Neural progenitor cell (in vitro differentiated cells): ENCODE results near the gene ARHGEF12. TPM values are rescaled to one million over a fixed set of nuclear protein-coding genes. Genes with fewer than 3 reads are reported as not detected.

ENCODE experiments used
- DNase-seq: peaks from one replicate; pipeline ENCODE4 v3.0.0-alpha.2; 2016; ENCODE audit warnings: low spot score
- H2AFZ ChIP-seq: fragments of 200-600 bp; sonication (generic); replicated peaks from 2 replicates; pipeline ENCODE4 v1.6.1; 2016; ENCODE audit warnings: antibody characterized with exemption
- H3F3A ChIP-seq: fragments of 200-600 bp; sonication (generic); 2 replicates; pipeline ENCODE4 v1.6.1; 2016; ENCODE audit warnings: antibody characterized with exemption, low read depth
- H3K27ac ChIP-seq: fragments of 200-600 bp; sonication (generic); 2 replicates; pipeline ENCODE4 v1.5.1; 2016; ENCODE audit warnings: mild to moderate bottlenecking
- H3K27me3 ChIP-seq: fragments of 200-600 bp; sonication (generic); 2 replicates; pipeline ENCODE4 v1.6.1; 2016; ENCODE audit warnings: mild to moderate bottlenecking, moderate library complexity
- H3K36me3 ChIP-seq: fragments of 200-600 bp; sonication (generic); 2 replicates; pipeline ENCODE4 v1.5.1; 2016
- H3K4me1 ChIP-seq: fragments of 200-600 bp; sonication (generic); 2 replicates; pipeline ENCODE4 v1.6.1; 2016; ENCODE audit warnings: mixed run types
- H3K4me2 ChIP-seq: fragments of 200-600 bp; sonication (generic); 2 replicates; pipeline ENCODE4 v1.6.1; 2016
- H3K4me3 ChIP-seq: fragments of 200-600 bp; sonication (generic); 2 replicates; pipeline ENCODE4 v1.5.1; 2016
- H3K79me2 ChIP-seq: fragments of 200-600 bp; sonication (generic); 2 replicates; pipeline ENCODE4 v1.6.1; 2016; ENCODE audit warnings: low read depth
- H3K9ac ChIP-seq: fragments of 200-600 bp; sonication (generic); 2 replicates; pipeline ENCODE4 v1.6.1; 2016
- H3K9me3 ChIP-seq: fragments of 200-600 bp; sonication (generic); 2 replicates; pipeline ENCODE4 v1.5.1; 2016; ENCODE audit warnings: low read depth
- H4K20me1 ChIP-seq: fragments of 200-600 bp; sonication (generic); 2 replicates; pipeline ENCODE4 v1.6.1; 2016; ENCODE audit warnings: low read depth
- H3K27ac Mint-ChIP-seq: 3 replicates; pipeline ENCODE4 v1.8.0; 2021; ENCODE audit warnings: mixed read lengths
- H3K27me3 Mint-ChIP-seq: 2 replicates; pipeline ENCODE4 v1.8.0; 2022; ENCODE audit warnings: low read depth, mild to moderate bottlenecking, inconsistent platforms, moderate library complexity, mixed read lengths; ENCODE audit not compliant: insufficient read depth
- H3K36me3 Mint-ChIP-seq: 3 replicates; pipeline ENCODE4 v1.8.0; 2021; ENCODE audit warnings: mixed read lengths
- H3K4me1 Mint-ChIP-seq: 3 replicates; pipeline ENCODE4 v1.8.0; 2021; ENCODE audit warnings: mixed read lengths
- H3K4me3 Mint-ChIP-seq: 3 replicates; pipeline ENCODE4 v1.8.0; 2021; ENCODE audit warnings: mild to moderate bottlenecking, moderate library complexity, mixed read lengths
- H3K9me3 Mint-ChIP-seq: 3 replicates; pipeline ENCODE4 v1.8.0; 2020; ENCODE audit warnings: mixed read lengths
- EZH2 ChIP-seq: fragments of 200-600 bp; sonication (generic); IDR thresholded peaks from 2 replicates; pipeline ENCODE4 v1.6.1; 2017; ENCODE audit warnings: antibody characterized with exemption, mild to moderate bottlenecking, moderate library complexity
- EZH2phosphoT487 ChIP-seq: fragments of 200-600 bp; sonication (generic); IDR thresholded peaks from 2 replicates; pipeline ENCODE4 v1.6.1; 2017; ENCODE audit warnings: antibody characterized with exemption
- total RNA-seq: library from RNA; depleted of rRNA; stranded (reverse); fragments of >200 nt; gene quantifications from 2 replicates; pipeline ENCODE4 v1.2.3, GENCODE V29; 2015; ENCODE audit warnings: low replicate concordance
- TF ChIP-seq, protein P1 (sequence below): fragments of 200-600 bp; sonication (generic); IDR thresholded peaks from 2 replicates; pipeline ENCODE4 v1.5.1; 2017; ENCODE audit warnings: antibody characterized with exemption, mild to moderate bottlenecking

Gene ARHGEF12
- total RNA-seq, 1 donor from 2014 or later: 31.3 TPM

- Histone ChIP-seq H3K27me3 (no peaks in the 10 kb centered on the region), H4K20me1 (no peaks in the 10 kb centered on the region), H3K9me3 (no peaks in the 10 kb centered on the region), H3K27ac (no peak overlapping the region), H3K9ac (no peak overlapping the region), H3K4me3 (no peak overlapping the region), H3F3A (no peaks in the 10 kb centered on the region), H3K4me1 (no peaks in the 10 kb centered on the region), H3K79me2 (no peaks in the 10 kb centered on the region), H3K4me2 (no peak overlapping the region), H3K36me3 (peaks cover 11% of the 10 kb centered on the region), H2AFZ (no peak overlapping the region)
- Mint-ChIP-seq H3K4me3 (no peak overlapping the region), H3K9me3 (no peaks in the 10 kb centered on the region), H3K36me3 (peaks cover 35% of the 10 kb centered on the region), H3K27me3 (no peaks in the 10 kb centered on the region), H3K27ac (no peak overlapping the region), H3K4me1 (no peaks in the 10 kb centered on the region)
- TF ChIP-seq EZH2 (no peak), EZH2phosphoT487 (no peak)
- TF ChIP-seq, protein P1, sequence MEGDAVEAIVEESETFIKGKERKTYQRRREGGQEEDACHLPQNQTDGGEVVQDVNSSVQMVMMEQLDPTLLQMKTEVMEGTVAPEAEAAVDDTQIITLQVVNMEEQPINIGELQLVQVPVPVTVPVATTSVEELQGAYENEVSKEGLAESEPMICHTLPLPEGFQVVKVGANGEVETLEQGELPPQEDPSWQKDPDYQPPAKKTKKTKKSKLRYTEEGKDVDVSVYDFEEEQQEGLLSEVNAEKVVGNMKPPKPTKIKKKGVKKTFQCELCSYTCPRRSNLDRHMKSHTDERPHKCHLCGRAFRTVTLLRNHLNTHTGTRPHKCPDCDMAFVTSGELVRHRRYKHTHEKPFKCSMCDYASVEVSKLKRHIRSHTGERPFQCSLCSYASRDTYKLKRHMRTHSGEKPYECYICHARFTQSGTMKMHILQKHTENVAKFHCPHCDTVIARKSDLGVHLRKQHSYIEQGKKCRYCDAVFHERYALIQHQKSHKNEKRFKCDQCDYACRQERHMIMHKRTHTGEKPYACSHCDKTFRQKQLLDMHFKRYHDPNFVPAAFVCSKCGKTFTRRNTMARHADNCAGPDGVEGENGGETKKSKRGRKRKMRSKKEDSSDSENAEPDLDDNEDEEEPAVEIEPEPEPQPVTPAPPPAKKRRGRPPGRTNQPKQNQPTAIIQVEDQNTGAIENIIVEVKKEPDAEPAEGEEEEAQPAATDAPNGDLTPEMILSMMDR: no peak
- DNase-seq: no peak
Observed at GRCh38 chr11:120462825-120463224, 126.6 kb downstream of the ARHGEF12 start.

DNA sequence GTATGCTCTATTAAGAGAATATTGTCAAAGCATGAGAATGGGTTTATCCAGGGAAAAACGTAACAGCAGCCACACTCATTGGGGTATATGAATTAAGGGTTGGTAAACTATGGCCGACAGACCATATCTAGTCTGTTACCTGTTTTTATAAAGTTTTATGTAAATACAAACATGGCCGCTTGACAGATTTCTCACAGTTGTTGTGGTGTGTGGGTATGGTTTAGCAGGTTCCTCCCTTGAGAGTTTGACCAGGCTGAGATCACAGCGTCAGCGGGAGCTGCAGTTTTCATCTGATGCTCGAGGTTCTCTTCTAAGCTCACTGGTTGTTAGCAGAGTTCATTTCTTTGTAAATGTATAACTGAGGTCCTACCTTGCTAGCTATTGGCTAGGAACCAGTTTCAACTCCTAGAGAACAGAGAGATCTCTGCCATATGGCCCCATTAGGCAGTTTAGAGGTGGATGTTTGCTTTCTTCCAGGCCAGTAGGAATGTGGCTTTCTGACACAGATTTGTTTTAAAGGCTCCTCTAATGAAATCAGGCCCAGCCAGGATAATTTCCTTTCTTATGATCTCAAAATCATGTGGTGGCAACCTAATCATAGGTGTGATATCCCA, 129.8 kb downstream of the ARHGEF12 start:
- Histone ChIP-seq H3K27ac (no peak overlapping the region), H3K9me3 (no peaks in the 10 kb centered on the region), H3K4me2 (no peak overlapping the region), H3K9ac (no peak overlapping the region), H2AFZ (no peak overlapping the region), H3K36me3 (peaks cover 10% of the 10 kb centered on the region), H3K79me2 (no peaks in the 10 kb centered on the region), H4K20me1 (no peaks in the 10 kb centered on the region), H3F3A (no peaks in the 10 kb centered on the region), H3K4me1 (no peaks in the 10 kb centered on the region), H3K4me3 (no peak overlapping the region), H3K27me3 (no peaks in the 10 kb centered on the region)
- H3K27me3 Mint-ChIP-seq: no peaks in the 10 kb centered on the region
- no peak overlapping the region for H3K4me3 Mint-ChIP-seq
- DNase-seq: no peak
- TF ChIP-seq, protein P1: no peak
- peak overlapping the region; percentile 65 for H3K27ac Mint-ChIP-seq
- no peaks in the 10 kb centered on the region for H3K4me1 Mint-ChIP-seq
- peaks cover 35% of the 10 kb centered on the region for H3K36me3 Mint-ChIP-seq
- no peaks in the 10 kb centered on the region for H3K9me3 Mint-ChIP-seq

DNA sequence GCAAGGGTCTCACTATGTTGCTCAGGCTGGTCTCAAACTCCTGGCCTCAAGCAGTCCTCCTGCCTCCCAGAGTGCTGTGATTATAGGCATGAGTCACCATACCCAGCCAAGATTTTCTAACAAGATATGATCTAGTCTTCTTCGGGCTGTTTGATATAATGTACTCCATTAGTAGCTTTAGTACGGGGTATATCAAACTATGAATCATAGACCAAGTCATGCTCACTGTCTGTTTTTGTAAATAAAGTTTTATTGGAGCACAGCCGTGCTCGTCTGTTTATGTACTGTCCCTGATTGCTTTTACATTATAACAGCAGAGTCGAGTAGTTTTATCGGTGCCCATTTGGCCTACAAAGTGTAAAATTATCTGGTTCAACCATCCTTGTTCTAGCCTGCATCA, 131.4 kb downstream of the ARHGEF12 start:
- Histone ChIP-seq H4K20me1 (no peaks in the 10 kb centered on the region), H3K4me3 (no peak overlapping the region), H3K36me3 (peaks cover 10% of the 10 kb centered on the region), H3K79me2 (no peaks in the 10 kb centered on the region), H3K4me1 (no peaks in the 10 kb centered on the region), H3K9ac (no peak overlapping the region), H3K9me3 (no peaks in the 10 kb centered on the region), H2AFZ (no peak overlapping the region), H3K4me2 (no peak overlapping the region), H3K27ac (no peak overlapping the region), H3K27me3 (no peaks in the 10 kb centered on the region), H3F3A (no peaks in the 10 kb centered on the region)
- Mint-ChIP-seq H3K27ac (no peak overlapping the region), H3K36me3 (peaks cover 33% of the 10 kb centered on the region), H3K27me3 (no peaks in the 10 kb centered on the region), H3K4me3 (no peak overlapping the region), H3K4me1 (no peaks in the 10 kb centered on the region), H3K9me3 (no peaks in the 10 kb centered on the region)
- no peak for DNase-seq
- TF ChIP-seq, protein P1: no peak
- TF ChIP-seq EZH2 (no peak), EZH2phosphoT487 (no peak)
